ENCODE data around the gene PDCD7.
"Not testable (repeated sequence)": the region's sequence is repeated elsewhere in the genome, so short reads cannot be mapped to it uniquely, and the experiment has no call there.

PDCD7 gene

GRCh38 chr15:65088643-65089021, 45.0 kb downstream of the PDCD7 start:
- no peak for DNase-seq

- DNase-seq: no peak
Observed at GRCh38 chr15:65087873-65088642, 45.5 kb downstream of the PDCD7 start.

- DNase-seq: no peak
Observed at GRCh38 chr15:65087411-65087810, 46.2 kb downstream of the PDCD7 start.

- no peak for DNase-seq
Observed at GRCh38 chr15:65086680-65087111, 46.9 kb downstream of the PDCD7 start.

GRCh38 chr15:65085990-65086679, 47.5 kb downstream of the PDCD7 start:
- peak; percentile 85 for DNase-seq

- no peak for DNase-seq
Observed at GRCh38 chr15:65085207-65085753, 48.3 kb downstream of the PDCD7 start.

- DNase-seq: no peak
Observed at GRCh38 chr15:65084500-65085206, 49.0 kb downstream of the PDCD7 start.

- DNase-seq: peak; percentile 70
Observed at GRCh38 chr15:65083262-65083701, 50.3 kb downstream of the PDCD7 start.

GRCh38 chr15:65082303-65082953, 51.2 kb downstream of the PDCD7 start:
- DNase-seq: peak; percentile 81

- peak; percentile 78 for DNase-seq
Observed at GRCh38 chr15:65081758-65082157, 51.9 kb downstream of the PDCD7 start.

- DNase-seq: no peak
Observed at GRCh38 chr15:65081270-65081669, 52.3 kb downstream of the PDCD7 start.

GRCh38 chr15:65079580-65079979, 54.0 kb downstream of the PDCD7 start:
- DNase-seq: no peak

- peak; percentile 93 for DNase-seq
Observed at GRCh38 chr15:65077981-65078352, 55.6 kb downstream of the PDCD7 start.

- DNase-seq: no peak
Observed at GRCh38 chr15:65077291-65077980, 56.2 kb downstream of the PDCD7 start.

- DNase-seq: no peak
Observed at GRCh38 chr15:65076486-65077290, 56.9 kb downstream of the PDCD7 start, which contains the start of gene KBTBD13. Gene KBTBD13, plus strand, starts transcription at chr15:65076746. Its CDS starts 70 bp downstream, at chr15:65076816.

- DNase-seq: not testable (repeated sequence)
Observed at GRCh38 chr15:65075607-65076395, 57.8 kb downstream of the PDCD7 start.

- DNase-seq: not testable (repeated sequence)
Observed at GRCh38 chr15:65074946-65075345, 58.7 kb downstream of the PDCD7 start.

GRCh38 chr15:65072617-65073016, 61.0 kb downstream of the PDCD7 start:
- no peak for DNase-seq

GRCh38 chr15:65072027-65072426, 61.6 kb downstream of the PDCD7 start:
- no peak for DNase-seq

GRCh38 chr15:65071381-65071811, 62.2 kb downstream of the PDCD7 start:
- DNase-seq: no peak
